Lung (tissue), 12 donors: ENCODE data around the gene CHRNE. TPM values are rescaled to one million over a fixed set of nuclear protein-coding genes. Genes with fewer than 3 reads are reported as not detected.

Source experiments
- ATAC-seq: fragments of 200-7000 bp; cut with Tn5 transposase; one replicate; pipeline ENCODE4 v1.9.1; 2020; ENCODE audit warnings: moderate number of reproducible peaks; ENCODE audit not compliant: insufficient read depth, low FRiP score
- DNase-seq, 3 donors: peaks; one replicate each; pipeline ENCODE4 v3.0.0-alpha.2; 2013 to 2017
- H3K27ac ChIP-seq, 2 donors: one replicate each; pipeline ENCODE4 v1.5.1; 2013; ENCODE audit warnings: mild to moderate bottlenecking in 2 of 2, moderate library complexity in 2 of 2, control low read depth in 1 of 2, inconsistent platforms in 1 of 2, low read depth in 1 of 2, low read length in 1 of 2
- H3K27me3 ChIP-seq, 3 donors: one replicate each; pipeline ENCODE4 v1.5.1; 2013; ENCODE audit warnings: low read length in 2 of 3; ENCODE audit not compliant: control insufficient read depth in 3 of 3, insufficient read depth in 3 of 3
- H3K36me3 ChIP-seq, 4 donors: one replicate each; pipeline ENCODE4 v1.5.1; 2013; ENCODE audit warnings: low read length in 4 of 4, mild to moderate bottlenecking in 1 of 4, moderate library complexity in 1 of 4; ENCODE audit not compliant: control insufficient read depth in 4 of 4, insufficient read depth in 4 of 4
- H3K4me1 ChIP-seq, 5 donors: one replicate each; pipeline ENCODE4 v1.5.1; 2013; ENCODE audit warnings: low read length in 5 of 5, mild to moderate bottlenecking in 2 of 5, moderate library complexity in 1 of 5; ENCODE audit not compliant: control insufficient read depth in 5 of 5, insufficient read depth in 5 of 5
- H3K4me3 ChIP-seq: one replicate; pipeline ENCODE4 v1.5.1; 2013; ENCODE audit warnings: mild to moderate bottlenecking, control low read depth, moderate library complexity
- H3K9ac ChIP-seq, 2 donors: one replicate each; pipeline ENCODE4 v1.5.1; 2013; ENCODE audit warnings: low read length in 2 of 2, control low read depth in 1 of 2; ENCODE audit not compliant: insufficient read depth in 1 of 2
- H3K9me3 ChIP-seq, 4 donors: one replicate each; pipeline ENCODE4 v1.5.1; 2013; ENCODE audit warnings: low read length in 3 of 4, mild to moderate bottlenecking in 1 of 4, moderate library complexity in 1 of 4; ENCODE audit not compliant: control insufficient read depth in 4 of 4, insufficient read depth in 3 of 4
- CTCF ChIP-seq: IDR thresholded peaks from 2 replicates; pipeline ENCODE4 v1.5.1; 2012; ENCODE audit warnings: mild to moderate bottlenecking; ENCODE audit errors: control extremely low read depth, extremely low read depth
- WGBS, 2 donors: extraction: QIAGEN DNeasy Blood & Tissue Kit; methylation state at CpG; one replicate each; pipeline ENCODE4 v1.1.7; 2013; 5-methylcytosine and 5-hydroxymethylcytosine counted together
- polyA plus RNA-seq, 2 donors: library from polyadenylated mRNA; stranded (reverse); fragments of 200-250 nt; gene quantifications; one replicate each; pipeline ENCODE4 v1.2.1, GENCODE V29; 2013
- total RNA-seq, 2 donors: library from RNA; depleted of rRNA in 1 of 2; stranded (reverse); fragments of >200 nt in 1 of 2; gene quantifications; one replicate each; pipeline ENCODE4 v1.2.1, GENCODE V29; 2014 to 2021
- donor health status: control.
- donor health status: control.
- donor health status: Bipolar disorder and iron deficiency.
- donor health status: healthy.
- donor health status: DM: yes; HTN: yes; CAD: no.

Gene CHRNE
- total and polyA plus RNA-seq, 4 donors, result 0.61 to 2.3 (median 1.00) TPM

GRCh38 chr17:4899341-4900230, 3.3 kb downstream of the CHRNE start, which contains the start of gene C17orf107:
C17orf107 (plus strand) TSS chr17:4899536; CDS start chr17:4899763, 227 bp downstream.
- Histone ChIP-seq H3K4me1 (peaks cover 0 to 15% (median 9%) of the 10 kb centered on the region in 5 donors), H3K36me3 (peaks cover 0 to 28% (median 11%) of the 10 kb centered on the region in 4 donors), H3K9ac (peak within 1 kb of the TSS in 1 of 2 donors; percentile 70), H3K27ac (no peak within 1 kb of the TSS), H3K27me3 (peaks cover 0 to 43% (median 17%) of the 10 kb centered on the region in 3 donors), H3K9me3 (no peaks in the 10 kb centered on the region), H3K4me3 (peak within 1 kb of the TSS; percentile 21)
- DNase-seq (peak; percentile 68 to 80 (median 75)), ATAC-seq (peak; percentile 60)
- 22 to 27% methylated on average over 57 to 60 of the region's 60 CpGs for WGBS, 2 donors
- no peak for TF ChIP-seq CTCF

- ATAC-seq, result no peak
- H3K4me1 ChIP-seq, result peaks cover 0 to 15% (median 9%) of the 10 kb centered on the region in 5 donors
- H3K27ac ChIP-seq, result no peak overlapping the region
- no peak for TF ChIP-seq CTCF
- no peak for DNase-seq
- 34 to 36% methylated on average over 29 to 34 of the region's 34 CpGs for WGBS, 2 donors
- no peak overlapping the region for H3K9ac ChIP-seq
- no peaks in the 10 kb centered on the region for H3K9me3 ChIP-seq
- peaks cover 0 to 35% (median 14%) of the 10 kb centered on the region in 4 donors for H3K36me3 ChIP-seq
- H3K4me3 ChIP-seq, result no peak overlapping the region
- peaks cover 0 to 39% (median 14%) of the 10 kb centered on the region in 3 donors for H3K27me3 ChIP-seq
These were observed 4.0 kb downstream of the CHRNE start for GRCh38 chr17:4898927-4899326.

- no peak overlapping the region for H3K27ac ChIP-seq
- DNase-seq (no peak), ATAC-seq (no peak)
- no peak for TF ChIP-seq CTCF
- peaks cover 0 to 15% (median 9%) of the 10 kb centered on the region in 5 donors for H3K4me1 ChIP-seq
- H3K9me3 ChIP-seq, result no peaks in the 10 kb centered on the region
- WGBS, 2 donors, result 88 to 89% methylated on average over 8 of the region's 8 CpGs
- H3K4me3 ChIP-seq, result no peak overlapping the region
- peaks cover 0 to 41% (median 16%) of the 10 kb centered on the region in 4 donors for H3K36me3 ChIP-seq
- no peak overlapping the region for H3K9ac ChIP-seq
- H3K27me3 ChIP-seq, result peaks cover 0 to 39% (median 12%) of the 10 kb centered on the region in 3 donors
These were observed 4.5 kb downstream of the CHRNE start for GRCh38 chr17:4898351-4898750.
